NCI-H526 treated with DMSO at 0.1 percent for 48 hours (cell line): ENCODE data around the gene A3GALT2.
"Not testable (repeated sequence)": the region's sequence is repeated elsewhere in the genome, so short reads cannot be mapped to it uniquely, and the experiment has no call there.

Experiments
- DNase-seq: peaks from one replicate; lab custom pipeline; 2025; lab: John Stamatoyannopoulos, UW

A3GALT2 gene

DNA sequence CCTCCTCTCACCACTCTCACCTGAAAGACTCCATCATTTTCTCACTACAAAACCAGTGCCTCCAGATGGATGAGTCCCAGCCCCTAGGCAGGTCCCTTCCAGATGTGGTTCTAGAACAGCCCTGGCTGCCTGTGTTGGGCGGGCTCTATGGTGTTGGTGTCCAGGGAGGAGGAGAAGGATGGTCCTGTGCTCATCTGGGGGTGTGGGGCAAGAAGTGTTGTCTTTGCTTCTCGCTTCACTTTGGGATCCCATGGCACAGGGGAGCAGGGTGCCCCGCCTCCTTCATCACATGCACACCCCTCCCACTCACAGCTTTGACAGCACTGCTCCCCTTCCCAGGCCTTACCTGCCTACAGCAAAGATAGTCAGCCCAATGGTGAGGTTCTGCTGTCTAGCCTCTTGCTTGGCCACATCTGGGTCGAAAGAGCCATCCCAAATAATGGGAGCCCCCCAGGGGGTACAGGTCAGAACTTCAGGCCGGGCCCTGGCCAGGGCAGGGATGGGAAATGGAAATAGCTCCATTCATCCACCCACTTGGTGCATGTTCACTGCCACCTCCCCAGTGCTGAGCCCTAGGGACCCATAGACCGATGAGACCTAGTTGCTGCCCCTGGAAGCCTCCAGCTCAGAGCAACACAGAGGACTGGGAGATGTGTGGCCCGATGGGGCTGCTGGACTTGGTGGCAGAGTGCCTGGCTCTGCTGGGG is 9.0 kb downstream of the A3GALT2 start:
- no peak for DNase-seq

DNA sequence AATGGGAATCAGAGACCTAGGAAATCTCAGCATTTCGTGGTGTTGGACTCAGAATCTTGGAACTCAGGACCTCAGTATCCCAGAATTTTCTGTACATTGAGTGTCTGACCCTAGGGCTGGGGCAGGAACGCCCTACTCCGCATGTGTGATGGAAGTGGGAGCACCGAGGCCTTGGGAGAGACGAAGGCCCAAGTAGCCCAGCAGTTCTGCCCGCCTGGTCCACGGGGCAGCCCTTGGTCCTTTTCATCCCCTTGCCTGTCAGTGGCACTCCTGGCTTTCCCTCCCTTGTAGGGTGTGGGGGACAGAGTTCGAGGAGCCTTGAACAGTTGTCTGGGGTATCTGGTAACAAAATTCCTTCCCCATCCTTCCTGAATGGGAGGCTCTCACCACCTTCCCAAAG is 10.2 kb downstream of the A3GALT2 start:
- no peak for DNase-seq

DNA sequence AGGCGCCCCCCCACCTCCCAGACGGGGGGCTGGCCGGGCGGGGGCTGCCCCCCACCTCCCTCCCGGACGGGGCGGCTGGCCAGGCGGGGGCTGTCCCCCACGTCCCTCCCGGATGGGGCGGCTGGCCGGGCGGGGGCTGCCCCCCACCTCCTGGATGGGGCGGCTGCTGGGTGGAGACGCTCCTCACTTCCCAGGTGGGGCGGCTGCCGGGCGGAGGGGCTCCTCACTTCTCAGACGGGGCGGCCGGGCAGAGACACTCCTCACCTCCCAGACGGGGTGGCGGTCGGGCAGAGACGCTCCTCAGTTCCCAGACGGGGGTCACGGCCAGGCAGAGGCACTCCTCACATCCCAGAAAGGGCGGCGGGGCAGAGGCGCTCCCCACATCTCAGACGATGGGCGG is 11.5 kb downstream of the A3GALT2 start:
- DNase-seq = not testable (repeated sequence)

DNA sequence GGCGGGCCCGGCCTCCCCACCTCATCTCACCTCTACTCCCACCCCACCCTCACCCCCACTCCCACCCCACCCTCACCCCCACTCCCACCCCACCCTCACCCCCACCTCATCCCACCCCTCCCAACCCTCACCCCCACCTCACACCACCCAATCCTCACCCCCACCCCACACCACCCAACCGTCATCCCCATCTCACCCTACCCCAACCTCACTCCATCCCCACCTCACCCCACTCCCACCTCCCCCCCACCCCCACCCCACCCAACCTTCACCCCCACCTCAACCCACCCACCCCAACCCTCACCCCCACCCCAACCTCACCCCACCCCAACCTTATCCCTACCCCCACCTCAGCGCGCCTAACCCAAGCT is 13.4 kb downstream of the A3GALT2 start:
- DNase-seq = no peak

DNA sequence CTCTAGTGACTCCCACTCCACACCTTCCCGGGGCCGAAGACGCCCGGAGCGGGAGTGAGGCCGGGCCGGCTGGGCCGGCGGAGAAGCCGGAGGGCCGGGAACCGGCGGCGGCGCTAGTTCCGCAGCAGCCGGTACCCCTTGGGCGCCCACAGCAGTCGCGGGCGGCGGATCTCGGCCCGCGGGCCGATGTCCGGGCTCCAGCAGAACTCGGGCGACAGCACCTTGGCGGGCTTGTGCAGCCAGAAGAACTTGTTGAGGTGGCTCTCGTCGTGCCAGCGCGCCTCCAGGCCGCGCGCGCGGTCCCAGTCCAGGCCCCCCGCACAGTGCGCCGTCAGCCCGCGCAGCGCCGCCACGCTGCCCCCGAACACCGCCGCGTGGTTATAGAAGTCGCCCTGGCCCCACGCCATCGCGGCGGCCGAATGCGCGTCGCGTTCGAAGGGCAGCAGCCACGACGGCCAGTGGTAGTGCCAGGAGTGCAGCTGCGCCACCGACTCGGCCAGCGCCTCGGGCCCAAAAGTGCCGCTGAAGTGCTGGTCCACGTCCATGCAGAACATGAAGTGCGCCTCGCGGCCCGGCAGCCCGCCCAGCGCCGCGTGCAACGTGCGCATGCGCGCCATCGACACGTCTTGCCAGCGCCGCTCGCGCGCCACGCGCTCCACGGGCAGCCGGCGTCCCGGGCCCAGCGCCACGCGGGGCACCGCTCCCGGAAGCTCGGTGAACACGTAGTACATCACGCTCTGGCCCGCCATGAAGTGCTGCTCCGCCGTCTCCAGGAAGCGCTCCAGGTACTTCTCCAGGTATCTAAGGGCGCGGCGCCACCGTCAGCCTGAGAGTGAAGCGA is 14.0 kb downstream of the A3GALT2 start:
- no peak for DNase-seq

DNA sequence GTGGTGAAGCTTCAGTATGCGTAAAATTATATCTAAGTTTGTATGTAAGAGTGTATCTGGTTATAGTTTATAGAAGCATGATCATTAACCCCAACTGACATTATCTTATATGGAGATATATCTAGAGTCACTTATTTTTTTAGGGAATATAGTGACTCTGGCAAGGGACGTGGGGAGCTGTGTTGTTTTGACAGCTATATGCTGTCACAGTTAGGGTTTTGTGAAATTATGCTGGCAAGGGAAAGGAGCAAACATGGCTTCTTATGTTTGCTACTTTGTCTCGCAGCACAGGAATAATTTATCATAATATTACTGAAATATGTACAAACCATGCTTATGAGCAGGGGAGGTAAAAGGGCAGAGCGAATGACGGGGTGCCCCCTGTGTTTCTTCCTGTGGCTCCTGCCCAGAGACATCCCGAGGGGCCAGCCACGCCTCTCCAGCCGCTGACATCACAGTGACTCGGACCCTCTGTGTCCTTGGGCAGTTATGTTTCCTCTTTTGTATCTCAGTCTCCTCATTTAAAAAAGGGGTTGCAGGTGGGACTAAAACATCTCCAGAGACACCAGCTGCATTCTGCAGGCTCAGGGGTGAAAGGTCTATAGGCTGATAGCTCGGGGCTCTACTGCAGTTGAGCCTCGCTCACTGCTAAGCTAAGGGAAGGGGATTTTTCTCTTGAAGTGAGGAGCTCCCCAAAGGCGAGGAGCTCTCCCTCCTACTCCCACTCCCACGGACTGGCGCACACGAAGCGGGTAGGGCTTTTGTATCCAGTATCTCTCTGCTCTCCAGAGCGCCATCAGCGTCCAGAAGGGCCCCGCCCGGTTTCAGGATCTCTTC is 14.9 kb downstream of the A3GALT2 start:
- DNase-seq = no peak

DNA sequence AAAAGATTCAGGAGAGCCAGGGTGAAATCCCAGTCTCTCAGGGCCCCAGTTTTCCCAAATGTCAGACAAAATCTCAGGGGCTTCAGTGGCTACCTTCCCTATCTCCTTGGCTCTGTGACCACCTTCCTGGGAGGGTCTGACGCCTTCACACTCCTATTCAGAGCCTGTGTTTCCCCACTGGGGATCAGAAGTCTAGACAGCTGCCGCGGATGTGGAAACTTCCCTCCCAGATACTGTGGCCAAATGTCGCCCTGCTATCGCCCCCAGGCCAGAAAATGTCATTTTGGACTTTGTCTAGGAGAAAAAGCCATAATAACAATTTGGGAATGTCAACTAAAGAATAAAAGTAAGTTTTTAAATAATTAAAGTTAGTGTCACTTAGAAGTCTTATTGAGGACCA is 15.9 kb downstream of the A3GALT2 start:
- no peak for DNase-seq

DNA sequence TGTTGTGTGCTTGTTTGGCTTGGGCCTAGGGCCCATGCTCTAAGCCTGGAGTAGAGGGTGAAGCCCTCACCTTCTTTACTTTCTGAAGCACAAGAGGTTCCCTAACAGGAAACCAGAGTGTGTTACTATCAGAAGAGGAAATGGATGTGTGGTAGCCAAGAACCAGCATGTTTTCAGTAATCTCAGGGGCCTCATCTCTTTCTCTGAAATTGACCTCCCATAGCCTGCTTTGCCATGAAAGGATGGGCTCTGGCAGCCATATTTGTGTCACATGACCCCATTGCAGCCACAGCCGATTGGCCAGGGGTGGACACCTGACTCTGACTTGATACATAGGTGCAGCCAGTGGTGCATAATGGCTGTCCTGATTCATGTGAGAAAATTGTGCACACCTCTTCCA is 18.6 kb downstream of the A3GALT2 start:
- no peak for DNase-seq

DNA sequence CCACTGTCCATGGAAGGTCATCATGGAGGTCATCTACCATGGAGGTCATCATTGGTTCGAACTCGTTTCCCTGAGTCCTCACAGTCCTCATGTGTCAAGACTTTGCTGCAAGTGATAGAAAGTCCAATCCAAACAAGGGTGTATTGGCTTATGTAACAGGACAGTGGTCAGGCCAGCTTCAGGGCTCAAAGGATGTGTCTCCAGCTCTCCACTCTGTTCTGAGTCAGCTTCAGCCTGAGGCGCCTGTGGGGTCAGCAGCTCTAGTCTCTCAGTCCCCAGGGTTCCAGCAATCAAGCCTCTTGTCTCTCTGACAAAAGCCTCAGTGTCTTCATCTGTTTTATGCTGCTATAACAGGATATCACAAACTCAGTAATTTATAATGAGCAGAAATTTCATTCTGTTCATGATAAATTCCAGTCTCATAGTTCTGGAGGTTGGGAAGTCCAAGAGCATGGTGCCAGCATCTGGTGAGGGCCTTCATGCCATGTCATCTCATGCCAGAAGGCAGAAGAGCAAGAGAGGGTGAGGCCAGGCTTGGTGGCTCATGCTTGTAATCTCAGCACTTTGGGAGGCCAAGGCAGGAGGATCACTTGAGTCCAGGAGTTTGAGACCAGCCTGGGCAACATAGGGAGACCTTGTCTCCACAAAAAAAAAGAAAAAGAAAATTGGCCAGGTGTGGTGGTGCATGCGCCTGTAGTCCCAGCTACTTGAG is 19.5 kb downstream of the A3GALT2 start:
- DNase-seq = no peak

DNA sequence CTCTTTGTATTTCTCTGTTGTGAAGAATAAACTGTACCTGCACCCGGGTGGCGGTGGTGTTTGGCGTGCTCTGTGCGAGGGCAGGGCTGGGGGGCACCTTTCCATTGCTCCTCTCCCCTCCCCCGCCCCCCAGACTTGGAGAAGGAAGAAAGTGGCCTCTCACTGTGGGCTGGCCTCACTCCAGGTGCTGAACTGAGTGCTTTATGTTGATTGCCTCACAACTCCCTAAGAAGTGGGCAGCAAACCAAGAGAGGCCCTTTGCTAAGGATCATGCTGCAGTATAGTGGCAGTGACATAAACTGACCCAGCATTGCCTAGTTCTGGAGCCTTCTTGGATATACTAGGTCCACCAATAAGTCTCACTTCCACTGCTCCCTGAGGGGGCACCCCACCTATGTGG is 20.2 kb downstream of the A3GALT2 start:
- DNase-seq = no peak

DNA sequence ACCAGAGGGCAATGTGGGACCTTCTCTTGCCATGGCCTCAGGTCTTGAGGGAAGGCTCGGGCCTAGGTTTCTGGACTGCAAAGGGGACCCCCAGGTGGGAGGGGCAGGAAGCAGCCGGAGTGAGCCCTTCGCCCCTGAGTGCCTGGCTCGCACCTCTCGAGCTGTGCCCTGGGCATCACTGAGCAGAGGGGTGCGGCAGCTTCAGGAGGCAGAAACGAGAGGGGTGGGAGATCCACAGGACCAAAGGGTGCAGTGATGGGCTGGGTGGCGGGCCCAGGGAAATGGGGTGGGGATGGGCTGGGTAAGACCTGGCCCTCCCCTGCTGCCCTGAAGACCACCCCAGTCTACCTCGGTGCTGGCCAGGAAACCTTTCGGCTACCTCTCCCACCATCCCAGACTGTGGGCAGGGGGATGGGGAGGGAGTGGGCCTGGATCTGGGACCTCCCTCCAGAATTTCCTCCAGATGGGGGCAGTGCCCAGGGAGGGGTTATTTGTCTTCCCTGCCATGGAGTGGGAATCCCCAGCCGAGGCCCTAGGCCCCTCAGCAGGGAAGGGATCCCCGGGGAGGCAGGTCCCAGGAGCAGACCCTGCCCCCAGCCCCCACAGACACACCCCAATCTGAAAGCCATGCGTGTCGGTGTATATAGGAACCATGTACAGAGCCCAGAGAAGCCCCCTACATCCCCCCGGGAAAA is 21.3 kb downstream of the A3GALT2 start:
- no peak for DNase-seq

DNA sequence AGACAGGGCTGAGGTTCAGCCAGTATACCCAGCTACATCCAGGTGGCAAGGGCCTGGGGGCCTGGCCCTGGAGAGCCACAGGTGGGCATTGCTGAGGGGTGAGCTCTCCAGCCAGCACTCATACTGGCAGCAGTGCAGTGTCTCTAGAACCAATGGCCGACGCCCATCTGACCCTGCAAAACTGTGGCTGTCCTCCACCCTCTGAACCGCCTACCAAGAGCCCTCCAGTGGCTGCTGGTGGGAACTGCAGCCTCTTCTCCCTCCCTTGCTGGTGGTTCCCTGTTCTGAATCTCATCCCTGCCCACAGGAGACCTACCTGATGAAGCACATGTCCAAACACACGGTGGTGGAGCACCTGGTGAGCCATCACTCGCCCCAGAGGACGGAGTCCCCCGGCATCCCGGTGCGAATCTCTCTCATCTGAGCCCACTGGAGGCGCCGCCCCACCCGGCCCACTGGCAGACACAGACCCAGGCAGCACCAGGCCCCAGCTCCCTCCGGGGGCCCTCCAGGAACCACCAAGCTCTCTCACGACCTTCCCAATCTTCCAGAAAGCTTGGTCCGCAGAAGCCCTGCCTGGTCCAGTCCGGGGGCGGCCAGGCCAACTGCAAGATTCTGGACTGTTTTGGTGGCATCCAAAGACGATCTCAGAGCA is 22.1 kb downstream of the A3GALT2 start:
- DNase-seq = peak; percentile 34

DNA sequence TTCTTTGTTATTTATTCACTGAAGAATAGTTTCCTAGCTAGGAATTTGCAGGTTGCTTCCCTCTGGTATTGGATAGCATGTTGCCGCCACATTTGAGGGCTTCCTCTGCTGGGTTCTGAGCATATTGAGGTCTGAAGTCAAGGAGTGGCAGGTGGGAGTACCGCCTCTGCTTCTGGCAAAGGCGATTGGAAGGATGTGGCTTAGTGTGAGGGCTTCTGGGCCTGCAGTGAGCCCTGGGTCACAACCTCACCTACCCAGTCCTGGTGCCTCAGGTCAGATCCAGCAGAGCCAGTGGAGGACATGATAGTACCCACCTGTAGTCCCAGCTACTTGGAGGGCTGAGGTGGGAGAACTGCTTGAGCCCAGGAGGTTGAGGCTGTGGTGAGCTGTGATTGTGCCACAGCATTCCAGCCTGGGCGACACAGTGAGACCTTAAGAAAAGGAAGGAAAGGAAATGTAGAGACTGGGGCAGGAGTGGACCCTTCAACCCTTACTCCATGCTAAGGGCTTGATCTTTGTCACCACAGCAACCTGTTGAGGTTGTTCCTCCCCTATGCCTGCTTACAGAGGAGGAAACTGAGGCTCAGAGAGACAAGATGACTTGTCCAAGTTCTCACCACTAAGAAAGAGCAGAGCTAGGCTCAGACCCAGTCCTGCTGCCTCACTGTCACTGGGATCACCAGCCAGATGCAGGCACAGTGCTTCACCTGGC is 22.8 kb downstream of the A3GALT2 start:
- DNase-seq = no peak

DNA sequence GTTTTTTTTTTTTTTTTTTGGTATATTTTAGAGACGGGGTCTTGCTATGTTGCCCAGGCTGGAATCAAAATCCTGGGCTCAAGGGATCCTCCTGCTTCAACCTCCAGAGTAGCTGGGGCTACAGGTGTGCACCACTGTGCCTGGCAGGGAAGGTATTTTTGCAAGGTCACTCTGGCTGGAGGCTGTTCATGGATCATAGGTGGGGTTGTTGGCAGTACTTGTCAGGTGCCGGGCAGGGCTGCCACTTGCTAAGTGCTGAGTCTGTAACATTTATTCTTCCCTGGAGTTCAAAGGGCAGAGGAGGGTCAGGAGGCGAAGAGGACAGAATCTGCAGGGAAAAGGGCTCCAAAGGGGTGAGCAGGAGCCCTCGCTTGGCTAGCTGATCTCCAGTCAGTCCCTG is 24.1 kb downstream of the A3GALT2 start:
- no peak for DNase-seq

DNA sequence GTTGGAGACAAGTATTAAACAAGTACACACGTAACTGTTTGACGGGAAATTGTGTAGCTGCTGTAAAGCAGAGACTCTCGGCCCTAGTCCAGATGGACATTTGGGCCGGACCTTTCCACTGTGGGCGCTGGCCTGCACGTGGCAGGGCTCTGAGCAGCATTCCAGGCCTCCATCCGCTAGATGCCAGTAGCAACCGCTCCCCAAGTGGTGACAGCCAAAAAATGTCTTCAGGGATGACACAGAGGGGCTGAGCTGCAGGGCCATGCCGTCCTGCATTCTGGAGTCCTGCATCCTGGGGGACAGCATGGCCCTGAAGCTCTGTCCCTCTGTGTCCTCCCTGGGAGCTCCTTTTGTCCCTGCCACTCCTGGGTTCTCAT is 24.8 kb downstream of the A3GALT2 start:
- DNase-seq = no peak

DNA sequence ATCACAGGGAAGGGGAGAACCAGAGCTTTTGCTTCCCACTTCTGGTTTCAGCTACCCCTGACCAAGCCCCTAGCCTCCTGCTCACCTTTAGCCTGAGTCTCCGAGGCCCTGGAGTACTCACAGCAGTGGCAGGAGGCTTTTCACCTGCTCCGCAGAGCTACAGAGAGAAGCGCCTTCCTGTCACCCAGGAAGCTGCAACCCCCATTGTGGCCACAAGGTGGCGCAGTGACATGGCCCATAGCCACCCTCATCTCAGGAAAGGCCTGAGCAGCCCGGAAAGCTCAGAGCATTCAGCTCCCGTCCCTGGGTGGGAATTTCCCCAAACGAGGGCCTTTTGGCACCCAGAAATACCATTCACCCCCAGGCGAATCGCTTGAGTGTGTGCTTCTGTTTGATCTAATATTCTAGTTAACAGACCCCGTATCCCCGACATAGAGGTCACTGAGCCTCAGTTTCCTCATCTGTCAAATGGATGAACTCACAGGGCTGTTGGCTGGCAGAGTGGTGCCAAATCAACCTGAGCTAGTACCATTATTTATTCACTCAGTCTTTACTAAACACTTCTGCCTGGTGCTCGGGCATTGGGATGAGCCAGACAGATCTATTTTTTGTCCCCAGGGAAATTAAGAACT is 25.3 kb downstream of the A3GALT2 start:
- peak; percentile 34 for DNase-seq

DNA sequence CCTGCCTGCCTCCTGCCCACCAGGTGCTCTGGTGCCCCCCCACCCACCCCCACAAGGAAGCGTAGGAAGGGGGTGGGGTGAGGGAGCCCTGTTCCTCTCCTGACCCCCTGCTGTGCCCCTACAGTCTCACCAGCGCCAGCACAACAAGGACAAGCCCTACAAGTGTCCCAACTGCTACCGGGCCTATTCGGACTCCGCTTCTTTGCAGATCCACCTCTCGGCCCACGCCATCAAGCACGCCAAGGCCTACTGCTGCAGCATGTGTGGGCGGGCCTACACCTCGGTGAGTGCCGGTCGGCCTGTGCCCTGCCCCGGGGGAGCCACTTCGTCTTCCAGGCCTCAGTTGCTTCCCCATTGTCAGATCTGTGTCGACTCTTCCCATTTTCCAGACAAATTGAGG is 25.9 kb downstream of the A3GALT2 start:
- DNase-seq = no peak

DNA sequence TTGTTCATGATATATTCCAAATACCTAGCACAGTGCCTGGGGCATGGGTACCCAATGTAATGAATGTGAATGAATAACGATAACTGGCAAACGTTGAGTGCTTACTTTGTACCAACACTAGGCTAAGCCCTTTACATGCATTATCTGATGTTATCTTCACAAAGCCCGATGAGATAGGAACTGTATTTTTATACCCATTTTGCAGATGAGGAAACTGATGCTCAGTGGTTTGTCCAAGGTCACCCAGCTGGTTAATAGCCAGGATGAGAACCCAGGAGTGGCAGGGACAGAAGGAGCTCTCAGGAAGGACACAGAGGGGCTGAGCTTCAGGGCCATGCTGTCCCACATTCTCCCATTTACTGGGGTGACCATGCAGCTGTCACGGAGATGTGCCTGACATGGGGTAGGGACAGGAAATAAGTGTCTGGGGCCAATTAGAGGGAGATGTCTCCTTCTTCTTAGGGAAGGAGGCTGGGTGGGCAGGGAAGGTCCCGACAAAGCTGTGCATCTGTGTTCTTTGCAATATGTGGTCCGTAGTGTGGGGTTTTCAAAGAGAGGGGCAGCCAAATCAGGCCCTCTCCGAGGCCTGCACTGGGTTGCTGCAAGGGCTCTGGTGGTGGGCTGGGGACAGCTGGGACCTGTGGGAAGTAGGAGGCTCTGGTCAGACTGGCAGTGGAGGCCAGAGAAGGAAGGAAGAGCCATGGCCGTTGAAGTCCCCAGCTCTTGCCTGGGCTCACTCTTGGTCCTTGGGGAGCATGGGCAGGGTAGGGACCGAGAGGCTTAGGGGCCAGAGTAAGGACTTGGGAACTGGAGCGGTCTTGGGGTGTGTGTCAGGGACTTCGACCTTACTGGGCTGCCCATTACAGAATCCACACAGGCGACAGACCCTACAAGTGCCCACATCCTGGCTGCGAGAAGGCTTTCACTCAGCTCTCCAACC is 26.6 kb downstream of the A3GALT2 start:
- no peak for DNase-seq
